CD4-positive, alpha-beta T cell treated with Interleukin-21 for 1 hour (primary cell): ENCODE measurements around the gene WRNIP1.
A peak's percentile ranks its signal among the peaks of the same experiment; 100 is the strongest.
"Not testable (repeated sequence)": the region's sequence is repeated elsewhere in the genome, so short reads cannot be mapped to it uniquely, and the experiment has no call there.

Experiments
- DNase-seq: peaks from one replicate; pipeline ENCODE4 v3.0.0-alpha.2; 2020

The WRNIP1 gene

DNA sequence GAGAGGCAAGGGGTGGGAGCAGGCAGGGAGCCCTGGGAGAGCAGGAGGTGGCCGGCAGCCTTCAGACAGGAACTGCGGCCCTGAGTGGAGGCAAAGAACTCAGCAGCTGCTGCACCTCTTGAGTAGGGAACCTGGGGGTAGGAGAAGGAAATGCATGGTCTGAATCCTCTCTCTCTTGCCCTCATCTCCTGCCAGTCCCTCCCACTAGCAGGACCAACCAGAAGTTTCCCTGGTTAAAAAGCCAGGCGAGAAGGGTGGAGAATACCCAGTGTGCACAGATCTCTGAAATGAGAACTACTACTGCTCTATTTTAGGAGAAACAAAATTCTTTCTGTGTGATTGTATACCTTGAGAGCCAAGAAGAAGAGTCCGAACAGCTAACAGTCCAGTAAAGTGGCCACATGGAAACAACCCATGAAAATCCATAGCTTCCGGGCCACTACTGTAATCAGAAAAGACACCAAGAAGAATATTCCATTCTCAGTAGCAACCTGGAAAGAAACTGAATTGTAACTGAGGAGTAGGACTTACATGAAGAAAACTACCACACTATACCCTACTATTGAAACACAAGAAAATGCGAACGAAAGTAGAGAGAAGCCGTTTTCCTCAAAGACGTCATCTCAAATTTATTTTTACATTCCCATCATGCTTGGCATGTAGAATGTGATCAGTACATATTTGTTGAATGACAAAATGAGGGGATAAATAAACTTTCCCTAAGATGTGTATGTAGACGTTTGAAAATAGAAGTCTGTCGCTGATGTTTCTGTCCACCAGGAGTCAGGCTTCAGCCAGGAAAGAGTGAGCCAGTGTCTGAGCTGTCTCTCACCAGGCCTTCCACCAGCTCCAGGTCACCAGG lies 25.6 kb downstream of the WRNIP1 start:
- peak; percentile 72 for DNase-seq

- DNase-seq, result no peak
Observed at GRCh38 chr6:2791450-2791974, 26.3 kb downstream of the WRNIP1 start.

DNA sequence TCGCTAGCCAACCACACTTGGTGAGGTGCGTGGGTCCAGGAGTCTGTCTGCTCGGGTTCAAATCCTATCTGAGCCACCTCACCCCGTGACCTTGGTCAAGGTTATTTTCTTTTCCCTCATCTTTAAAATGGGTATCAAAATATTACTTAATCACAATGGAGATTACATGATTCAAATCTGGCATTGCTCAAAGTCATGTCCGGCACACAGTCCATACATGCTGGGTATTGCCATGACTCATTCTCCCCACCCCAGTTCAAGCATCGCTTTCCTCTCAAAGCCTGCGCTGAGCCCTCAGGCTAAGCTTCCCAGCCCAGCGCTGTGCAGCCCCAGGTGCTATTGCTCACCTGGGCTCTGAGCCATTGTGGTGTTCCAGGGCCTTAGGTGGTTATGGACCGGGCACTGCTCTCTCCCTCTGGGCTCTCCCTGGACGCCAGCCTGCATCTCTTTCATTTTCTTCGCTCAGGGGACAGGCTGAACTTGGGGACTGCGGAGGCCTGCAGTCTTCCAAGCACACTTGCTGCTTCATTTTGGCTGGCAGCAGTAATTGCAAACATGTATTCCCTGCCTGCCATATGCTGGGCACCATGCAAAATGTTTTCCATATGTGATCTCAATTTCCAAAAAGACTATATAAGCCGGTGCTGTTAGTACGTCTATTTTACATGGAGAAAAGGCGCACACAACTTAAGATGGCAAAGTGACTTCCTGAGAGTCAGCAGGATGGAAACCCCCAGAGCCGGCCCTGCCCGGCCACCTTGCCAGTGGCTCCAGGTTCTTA lies 27.3 kb downstream of the WRNIP1 start:
- DNase-seq, result no peak

- DNase-seq, result peak; percentile 26
Observed at GRCh38 chr6:2793534-2794151, 28.4 kb downstream of the WRNIP1 start.

DNA sequence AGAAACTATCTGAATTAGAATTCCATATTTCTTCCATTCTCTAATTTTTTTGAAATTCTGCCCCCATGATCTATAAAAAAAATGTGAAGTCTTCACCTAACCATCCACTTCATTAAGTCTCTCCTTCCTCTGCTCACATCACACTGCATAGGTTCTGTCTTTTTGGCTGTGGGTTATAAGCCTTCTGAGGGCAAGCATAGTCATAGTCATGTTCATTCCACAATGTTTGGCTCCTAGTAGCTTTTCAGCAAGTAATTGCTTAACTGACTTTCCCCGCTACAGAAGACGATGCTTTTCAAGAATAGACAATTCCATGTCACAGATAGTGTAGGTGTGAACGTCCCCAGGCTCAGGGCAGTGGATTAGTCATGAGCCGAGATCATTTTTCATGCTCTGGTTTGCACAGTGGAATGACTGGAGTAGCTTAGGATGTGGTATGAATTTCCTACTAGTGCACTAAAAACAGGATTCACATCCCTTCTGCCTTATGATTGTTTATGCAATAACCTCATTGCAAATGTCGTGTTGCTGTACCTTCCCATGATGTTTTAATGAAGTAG lies 29.1 kb downstream of the WRNIP1 start:
- no peak for DNase-seq

- no peak for DNase-seq
Observed at GRCh38 chr6:2795162-2795561, 30.0 kb downstream of the WRNIP1 start.

GRCh38 chr6:2795956-2796355 lies 30.8 kb downstream of the WRNIP1 start:
- DNase-seq, result no peak

DNA sequence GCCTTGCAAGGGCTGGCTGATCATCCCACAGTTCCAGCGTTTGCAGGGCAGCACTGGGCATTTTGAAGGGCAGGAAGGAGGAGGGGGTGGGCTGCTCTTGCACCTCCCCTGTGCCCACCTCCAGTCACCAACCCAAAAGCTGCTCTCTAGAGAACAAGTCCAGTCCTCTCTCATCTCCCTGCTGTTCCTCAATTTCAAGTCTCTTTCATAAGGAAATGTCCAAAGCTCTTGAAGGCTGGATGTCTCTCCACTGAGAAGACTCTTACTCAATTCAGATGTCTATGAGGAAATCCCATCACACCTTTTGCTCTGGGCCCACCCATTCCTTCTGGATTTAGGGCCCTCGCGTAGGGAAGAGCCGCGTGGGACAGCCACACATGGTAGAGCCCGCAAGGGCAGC lies 31.7 kb downstream of the WRNIP1 start:
- no peak for DNase-seq

DNA sequence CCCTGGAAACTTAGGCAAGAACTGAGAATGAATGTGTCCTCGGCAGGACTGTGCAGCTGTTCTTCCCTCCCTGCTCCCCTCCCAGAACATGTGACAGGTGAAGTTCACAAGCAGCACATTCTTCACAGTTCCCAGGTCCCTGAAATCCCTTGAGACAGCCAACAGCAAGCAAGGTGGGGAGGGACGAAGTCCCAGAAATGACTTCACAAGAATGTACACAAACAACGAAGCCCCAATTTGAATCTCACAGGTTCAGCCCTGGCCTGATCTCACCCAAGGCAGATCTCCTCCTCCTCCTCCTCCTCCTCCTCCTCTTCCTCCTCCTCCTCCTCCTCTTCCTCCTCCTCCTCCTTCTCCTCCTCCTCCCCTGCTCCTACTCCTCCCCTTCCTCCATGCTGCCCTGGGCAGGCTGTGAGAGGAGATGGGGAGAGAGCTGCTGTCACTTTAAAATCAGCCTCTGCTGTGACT lies 32.4 kb downstream of the WRNIP1 start:
- DNase-seq, result no peak

DNA sequence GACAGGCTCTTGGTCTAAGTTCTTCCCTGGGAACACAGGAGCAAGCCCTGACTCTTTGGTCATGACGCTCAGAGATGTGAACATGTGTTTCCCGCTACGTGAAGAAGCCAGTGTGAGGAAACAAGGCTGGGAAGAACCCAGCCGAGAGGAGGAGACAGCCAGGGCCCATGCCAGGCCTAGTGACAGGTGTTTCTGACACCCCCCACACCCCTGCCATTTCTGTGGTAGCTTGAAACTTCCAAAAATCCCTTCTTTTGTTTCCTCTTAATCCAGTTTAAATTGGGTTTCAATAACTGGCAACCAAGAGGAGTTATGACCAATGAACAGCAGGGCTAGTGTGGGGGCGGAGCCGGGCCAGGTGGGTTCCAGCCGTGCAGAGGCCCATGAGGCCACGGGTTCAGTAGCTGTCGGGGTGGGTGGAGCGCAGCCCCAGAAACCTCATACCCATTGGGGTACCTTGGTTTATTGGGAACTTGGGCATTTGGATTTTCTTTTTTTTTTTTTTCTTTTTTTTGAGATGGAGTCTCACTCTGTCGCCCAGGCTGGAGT lies 33.5 kb downstream of the WRNIP1 start:
- DNase-seq, result no peak

- DNase-seq, result peak; percentile 13
Observed at GRCh38 chr6:2799936-2800527, 34.8 kb downstream of the WRNIP1 start.

DNA sequence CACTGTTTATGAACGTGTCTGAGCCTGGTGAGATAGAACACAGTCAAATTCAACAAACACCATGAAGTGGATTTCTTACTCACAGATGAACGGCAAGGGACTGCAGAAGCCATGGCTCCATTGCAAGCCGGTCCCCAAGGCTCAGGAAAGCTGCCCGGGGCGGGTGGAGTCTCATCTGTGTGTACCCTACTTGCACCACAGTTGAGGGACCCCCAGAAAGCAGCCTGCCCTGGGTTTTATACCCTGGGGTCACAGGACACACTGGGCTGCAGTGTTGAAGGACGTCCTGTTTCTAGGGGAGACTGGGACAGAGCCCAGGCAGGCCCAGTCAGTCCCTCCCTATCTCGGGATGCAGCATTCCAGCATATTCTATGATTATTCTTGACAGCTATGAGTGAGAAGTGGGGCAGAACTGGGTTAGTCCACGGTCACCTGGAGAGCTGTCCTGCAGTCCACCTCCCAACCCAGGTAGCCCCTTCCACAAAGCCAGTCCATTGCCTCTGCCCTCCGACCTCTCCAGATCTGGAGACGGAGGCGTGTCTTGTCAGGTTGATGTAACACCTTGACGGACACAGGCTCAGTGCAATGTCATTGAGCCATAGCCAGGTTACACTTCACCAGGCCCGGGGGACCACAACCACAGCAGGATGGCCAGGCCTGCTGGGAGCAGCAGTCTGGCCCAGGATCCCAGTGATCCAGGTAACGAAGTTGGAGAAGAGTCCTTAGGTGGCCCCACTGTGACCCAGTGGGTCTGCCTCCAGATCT lies 35.5 kb downstream of the WRNIP1 start:
- no peak for DNase-seq

- DNase-seq, result not testable (repeated sequence)
Observed at GRCh38 chr6:2801687-2802086, 36.5 kb downstream of the WRNIP1 start.

GRCh38 chr6:2802521-2803060 lies 37.4 kb downstream of the WRNIP1 start:
- DNase-seq, result no peak

DNA sequence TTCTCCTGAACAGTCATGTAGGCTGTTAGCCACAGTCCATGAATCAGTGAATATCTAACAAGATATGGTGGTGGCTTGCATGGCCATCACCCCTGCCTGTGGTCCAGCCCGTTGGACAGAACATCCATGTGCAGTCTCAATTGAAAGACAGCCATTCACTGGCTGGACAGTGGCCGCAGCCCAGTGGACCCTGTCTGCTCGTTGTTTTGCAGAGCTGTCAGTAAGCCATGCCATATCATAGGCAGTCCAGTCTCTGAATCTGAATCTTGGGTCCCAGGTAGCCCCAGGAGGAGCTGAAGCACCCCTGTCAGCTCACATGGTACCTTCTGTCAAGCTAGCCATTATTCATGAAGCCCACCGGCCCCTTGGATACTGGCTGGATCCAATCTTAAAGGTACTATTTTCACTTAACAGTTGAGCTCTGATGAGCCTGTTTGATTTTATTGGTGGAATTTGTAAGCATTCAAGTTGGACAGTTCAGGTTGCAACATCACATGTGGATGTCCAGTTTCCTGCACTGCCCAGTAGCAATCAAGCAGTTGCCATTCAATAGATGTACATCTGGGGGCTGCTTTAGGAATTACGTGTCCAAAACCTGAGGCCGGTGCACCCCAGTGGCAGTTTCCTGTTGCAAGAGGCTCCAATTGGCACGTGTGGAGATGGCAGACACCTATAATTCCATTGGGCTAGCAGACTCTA lies 38.7 kb downstream of the WRNIP1 start:
- DNase-seq, result no peak

DNA sequence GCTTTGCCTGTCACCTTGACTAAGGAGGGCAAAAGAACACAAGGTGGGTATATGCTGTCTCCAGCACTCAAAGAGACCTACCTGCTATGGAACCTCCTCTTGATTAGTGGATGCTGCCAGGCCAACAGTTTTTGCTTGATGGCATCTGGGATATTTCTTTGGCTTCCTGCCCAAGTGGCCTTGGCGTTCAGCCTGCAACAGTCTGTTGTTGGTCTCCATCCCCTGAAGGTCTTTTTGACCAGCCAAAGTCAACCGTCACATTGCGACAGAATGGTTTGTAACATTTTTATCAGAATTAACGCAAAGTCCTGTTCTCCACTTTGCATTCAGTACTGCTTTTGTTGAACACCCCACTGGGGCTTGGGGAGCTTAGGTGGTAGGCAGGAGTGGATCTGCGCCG lies 39.3 kb downstream of the WRNIP1 start:
- DNase-seq, result no peak

GRCh38 chr6:2805031-2805430 lies 39.8 kb downstream of the WRNIP1 start:
- no peak for DNase-seq

DNA sequence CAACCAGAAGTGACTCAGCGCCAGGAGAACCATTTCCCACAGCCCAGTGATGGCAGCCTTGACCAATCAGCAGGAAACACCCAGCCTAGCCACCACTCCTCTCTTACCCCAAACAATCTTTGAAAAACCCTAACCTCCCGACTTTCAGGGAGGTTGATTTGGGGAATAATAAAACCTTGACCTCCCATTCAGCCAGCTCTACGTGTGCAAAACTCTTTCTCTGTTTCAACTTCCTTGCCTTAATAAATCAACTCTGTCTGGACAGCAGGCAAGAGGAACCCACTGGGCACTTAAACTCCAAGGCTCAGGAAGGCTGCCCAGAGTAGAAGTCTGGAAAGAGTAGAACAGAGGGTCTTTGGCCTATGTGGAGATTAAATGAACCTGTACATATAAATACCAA lies 41.5 kb downstream of the WRNIP1 start:
- DNase-seq, result no peak

GRCh38 chr6:2807342-2808090 lies 42.3 kb downstream of the WRNIP1 start:
- no peak for DNase-seq

DNA sequence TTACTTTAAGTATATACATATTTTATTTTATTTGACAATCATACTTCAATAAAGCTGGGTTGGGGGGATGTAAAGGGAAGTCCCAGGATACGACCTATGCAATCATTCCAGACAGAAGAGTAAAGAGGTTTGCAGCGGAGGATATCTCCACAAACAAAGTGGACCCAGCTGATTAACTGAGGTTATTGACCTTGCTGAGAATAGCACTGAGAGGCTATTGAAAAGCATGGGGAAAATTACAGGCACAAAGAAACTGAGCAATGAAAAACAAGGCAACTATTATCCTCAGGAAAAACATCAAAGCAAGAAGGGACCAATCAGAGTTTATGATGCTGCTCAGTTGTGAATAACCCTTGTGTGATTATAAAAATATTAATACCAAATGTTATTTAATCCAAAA lies 43.8 kb downstream of the WRNIP1 start:
- DNase-seq, result no peak
